Gastroesophageal sphincter (tissue), 4 donors: ENCODE measurements around the gene MCAM. TPM values are rescaled to one million over a fixed set of nuclear protein-coding genes. Genes with fewer than 3 reads are reported as not detected.

Experiments
- ATAC-seq: fragments of 150-250 bp; one replicate; pipeline ENCODE4 v1.9.1; 2016; ENCODE audit warnings: mild to moderate bottlenecking, moderate library complexity
- H3K27ac ChIP-seq, 4 donors: fragments of 200-600 bp; sonication (generic) in 3 of 4; 1 replicate in 3 of 4; 2 replicates in 1 of 4; pipeline ENCODE4 v1.5.1; 2016 to 2019
- H3K27me3 ChIP-seq: fragments of 200-600 bp; sonication (generic); one replicate; pipeline ENCODE4 v1.5.1; 2019
- H3K36me3 ChIP-seq, 2 donors: fragments of 200-600 bp; sonication (generic); one replicate each; pipeline ENCODE4 v1.5.1; 2019; ENCODE audit warnings: control low read depth in 1 of 2
- H3K4me1 ChIP-seq, 3 donors: fragments of 200-600 bp; sonication (generic); 1 replicate in 2 of 3; 2 replicates in 1 of 3; pipeline ENCODE4 v1.5.1; 2016 to 2019; ENCODE audit warnings: control low read depth in 2 of 3
- H3K4me3 ChIP-seq, 2 donors: fragments of 200-600 bp; sonication (generic); one replicate each; pipeline ENCODE4 v1.5.1; 2019; ENCODE audit warnings: mild to moderate bottlenecking in 1 of 2, moderate library complexity in 1 of 2
- H3K9me3 ChIP-seq, 3 donors: fragments of 200-600 bp; sonication (generic); one replicate each; pipeline ENCODE4 v1.5.1; 2017 to 2019; ENCODE audit warnings: control low read depth in 2 of 3
- CTCF ChIP-seq, 4 experiments: fragments of 200-600 bp in 2 of 4; fragments of 450-650 bp in 2 of 4; sonication (generic) in 1 of 4; IDR thresholded peaks; one replicate each; pipeline ENCODE4 v1.5.1; 2017 to 2019; ENCODE audit warnings: antibody characterized with exemption in 4 of 4, mild to moderate bottlenecking in 2 of 4, moderate library complexity in 2 of 4
- EP300 ChIP-seq: sonication (generic); formaldehyde crosslinking; IDR thresholded peaks from one replicate; pipeline ENCODE4 v1.6.1; 2017; ENCODE audit warnings: antibody characterized with exemption, mild to moderate bottlenecking
- POLR2A ChIP-seq, 2 donors: fragments of 450-650 bp; IDR thresholded peaks; one replicate each; pipeline ENCODE4 v1.6.1; 2017; ENCODE audit warnings: antibody characterized with exemption in 2 of 2, mild to moderate bottlenecking in 2 of 2, moderate library complexity in 1 of 2
- POLR2AphosphoS5 ChIP-seq: sonication (generic); formaldehyde crosslinking; IDR thresholded peaks from one replicate; pipeline ENCODE4 v1.6.1; 2017; ENCODE audit warnings: antibody characterized with exemption
- WGBS, 2 donors: methylation state at CpG; one replicate each; pipeline ENCODE4 v1.1.5; 2018; ENCODE audit warnings: low coverage in 1 of 2; 5-methylcytosine and 5-hydroxymethylcytosine counted together
- total RNA-seq, 4 donors: library from RNA; depleted of rRNA; stranded (reverse); fragments of >200 nt; gene quantifications; one replicate each; pipeline ENCODE4 v1.1.0, GENCODE V29; 2016

Gene MCAM
- total RNA-seq, 4 donors from 2014 or later = 702 to 1,904 (median 1,177) TPM

GRCh38 chr11:119322921-119323531 is 6.1 kb upstream of the MCAM start:
- peak overlapping the region in 3 of 4 donors; percentile 97 to 99 (median 98) for H3K27ac ChIP-seq
- H3K36me3 ChIP-seq = no peaks in the 10 kb centered on the region
- no peak for ATAC-seq
- H3K4me1 ChIP-seq = peaks cover 10 to 61% (median 40%) of the 10 kb centered on the region in 3 donors
- no peaks in the 10 kb centered on the region for H3K9me3 ChIP-seq
- TF ChIP-seq POLR2A (IDR thresholded peaks at IDR 0.05) (no peak), POLR2AphosphoS5 (no peak), CTCF (IDR thresholded peaks at IDR 0.05) (no peak)
- no peaks in the 10 kb centered on the region for H3K27me3 ChIP-seq
- WGBS, 2 donors = 87 to 89% methylated on average over 7 of the region's 20 CpGs
- no peak overlapping the region for H3K4me3 ChIP-seq

GRCh38 chr11:119322360-119322739 is 5.4 kb upstream of the MCAM start:
- Histone ChIP-seq H3K4me1 (peaks cover 12 to 67% (median 42%) of the 10 kb centered on the region in 3 donors), H3K36me3 (no peaks in the 10 kb centered on the region), H3K4me3 (no peak overlapping the region), H3K27ac (peak overlapping the region; percentile 90 to 99 (median 98)), H3K27me3 (no peaks in the 10 kb centered on the region), H3K9me3 (no peaks in the 10 kb centered on the region)
- 47 to 56% methylated on average over 5 to 6 of the region's 6 CpGs for WGBS, 2 donors
- TF ChIP-seq POLR2AphosphoS5 (no peak), EP300 (no peak), CTCF (IDR thresholded peaks at IDR 0.05) (peak in 2 of 4 experiments; percentile 20 to 39)
- no peak for ATAC-seq

- peak; percentile 66 for ATAC-seq
- TF ChIP-seq EP300 = no peak
- TF ChIP-seq POLR2A (IDR thresholded peaks at IDR 0.05) = peak; percentile 87 to 94
- TF ChIP-seq CTCF (IDR thresholded peaks at IDR 0.05) = no peak
- TF ChIP-seq POLR2AphosphoS5 = peak; percentile 77
- Histone ChIP-seq H3K4me1 (peaks cover 12 to 80% (median 43%) of the 10 kb centered on the region in 3 donors), H3K27me3 (no peaks in the 10 kb centered on the region), H3K36me3 (no peaks in the 10 kb centered on the region), H3K27ac (peak overlapping the region; percentile 90 to 99 (median 98)), H3K9me3 (no peaks in the 10 kb centered on the region), H3K4me3 (peak overlapping the region; percentile 15 to 59)
- 0% methylated on average over 2 of the region's 60 CpGs; no CpG with 5 or more reads in 1 of the 2 donors for WGBS, 2 donors
Observed at GRCh38 chr11:119320776-119321524, 4.0 kb upstream of the MCAM start.

GRCh38 chr11:119320240-119320775 is 3.4 kb upstream of the MCAM start:
- peak; percentile 1 for ATAC-seq
- Histone ChIP-seq H3K27me3 (no peaks in the 10 kb centered on the region), H3K4me1 (peaks cover 12 to 86% (median 46%) of the 10 kb centered on the region in 3 donors), H3K9me3 (no peaks in the 10 kb centered on the region), H3K27ac (peak overlapping the region; percentile 90 to 99 (median 98)), H3K36me3 (no peaks in the 10 kb centered on the region), H3K4me3 (peak overlapping the region; percentile 15 to 59)
- WGBS, 2 donors = 0% methylated on average over 2 of the region's 17 CpGs; no CpG with 5 or more reads in 1 of the 2 donors
- TF ChIP-seq EP300 = no peak
- TF ChIP-seq POLR2A (IDR thresholded peaks at IDR 0.05) = no peak
- no peak for TF ChIP-seq POLR2AphosphoS5
- TF ChIP-seq CTCF (IDR thresholded peaks at IDR 0.05) = no peak
